ENCODE results near the gene HSPA12B.

HSPA12B gene

DNA sequence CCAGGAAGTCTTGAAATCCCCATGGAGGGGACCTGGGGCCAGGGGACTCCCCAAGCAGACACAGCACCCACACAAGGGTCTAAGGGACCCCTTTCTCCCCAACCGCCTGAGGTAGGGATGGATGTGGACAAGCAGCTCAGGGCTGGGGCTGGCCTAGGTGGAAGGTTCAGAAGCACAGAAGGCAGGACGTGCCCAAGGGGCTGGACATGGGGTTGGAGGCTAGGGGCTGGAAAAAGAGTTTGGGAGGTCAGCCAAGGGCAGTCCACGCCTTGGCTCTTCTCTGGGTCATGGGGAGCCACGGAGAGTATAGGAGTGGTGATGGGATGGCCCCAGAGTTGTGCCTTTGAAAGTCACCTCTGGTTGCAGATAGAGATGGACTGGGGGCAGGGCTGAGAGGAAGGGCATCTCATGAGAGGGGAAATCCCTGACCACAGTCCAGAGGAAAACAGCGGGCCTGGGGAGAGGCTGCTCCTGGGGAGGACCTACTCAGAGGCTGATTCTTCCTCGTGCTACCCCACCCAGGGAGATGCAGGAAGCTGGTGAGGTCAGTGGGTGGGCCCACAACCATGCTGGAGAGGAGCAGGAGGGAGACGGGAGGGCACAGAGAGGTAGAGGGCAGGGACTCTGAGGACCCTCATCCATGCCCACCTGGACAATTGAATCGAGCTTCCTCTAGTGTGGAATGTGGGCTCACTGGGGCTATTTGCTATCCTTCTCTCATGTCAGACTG, 2.5 kb upstream of the HSPA12B start:
- DNase-seq (ENCODE audit: low read depth), result no peak

DNA sequence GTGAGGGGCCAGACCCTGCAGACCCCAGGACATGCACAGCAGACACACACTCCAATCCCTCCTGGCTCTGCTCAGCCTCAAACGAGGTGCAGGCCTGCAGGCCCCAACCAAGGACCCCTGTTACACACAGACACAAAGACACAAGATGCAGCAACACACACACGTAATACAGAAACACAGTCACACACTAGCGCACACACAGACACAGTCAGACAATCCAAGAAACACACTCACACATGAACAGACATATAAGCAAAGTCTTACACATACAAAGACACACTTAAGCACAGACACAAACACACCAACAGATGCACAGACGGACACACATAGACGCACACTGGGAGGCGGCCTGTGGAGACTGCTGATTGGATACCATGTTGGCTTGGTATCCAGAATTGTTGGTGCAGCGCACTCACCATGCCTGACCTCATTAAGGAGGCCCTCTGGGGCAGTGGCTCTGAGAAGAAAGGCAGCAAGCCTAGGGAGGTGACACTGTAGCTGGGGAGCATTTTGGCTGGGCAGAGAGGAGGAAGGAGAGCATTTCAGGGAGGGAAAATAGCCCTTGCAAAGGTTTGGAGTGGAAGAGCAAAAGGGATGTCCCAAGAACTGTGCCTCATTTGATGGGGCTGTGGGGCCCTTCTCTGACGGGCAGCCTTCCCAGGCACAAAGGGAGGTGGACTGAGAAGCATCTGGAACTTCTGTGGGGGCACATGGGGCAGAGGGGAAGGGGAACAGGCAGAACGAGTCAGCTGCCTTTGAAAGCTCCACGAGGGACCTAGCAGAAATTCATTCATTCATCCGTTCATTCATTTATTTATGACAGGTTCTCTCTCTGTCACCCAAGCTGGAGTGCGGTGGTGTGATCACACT, 1.4 kb upstream of the HSPA12B start:
- no peak for DNase-seq (ENCODE audit: low read depth)

- no peak for DNase-seq (ENCODE audit: low read depth)
Measured at GRCh38 chr20:3731944-3732326, 550 bp upstream of the HSPA12B start.

GRCh38 chr20:3733119-3733995, 872 bp downstream of the HSPA12B start:
- DNase-seq (ENCODE audit: low read depth), result no peak

DNA sequence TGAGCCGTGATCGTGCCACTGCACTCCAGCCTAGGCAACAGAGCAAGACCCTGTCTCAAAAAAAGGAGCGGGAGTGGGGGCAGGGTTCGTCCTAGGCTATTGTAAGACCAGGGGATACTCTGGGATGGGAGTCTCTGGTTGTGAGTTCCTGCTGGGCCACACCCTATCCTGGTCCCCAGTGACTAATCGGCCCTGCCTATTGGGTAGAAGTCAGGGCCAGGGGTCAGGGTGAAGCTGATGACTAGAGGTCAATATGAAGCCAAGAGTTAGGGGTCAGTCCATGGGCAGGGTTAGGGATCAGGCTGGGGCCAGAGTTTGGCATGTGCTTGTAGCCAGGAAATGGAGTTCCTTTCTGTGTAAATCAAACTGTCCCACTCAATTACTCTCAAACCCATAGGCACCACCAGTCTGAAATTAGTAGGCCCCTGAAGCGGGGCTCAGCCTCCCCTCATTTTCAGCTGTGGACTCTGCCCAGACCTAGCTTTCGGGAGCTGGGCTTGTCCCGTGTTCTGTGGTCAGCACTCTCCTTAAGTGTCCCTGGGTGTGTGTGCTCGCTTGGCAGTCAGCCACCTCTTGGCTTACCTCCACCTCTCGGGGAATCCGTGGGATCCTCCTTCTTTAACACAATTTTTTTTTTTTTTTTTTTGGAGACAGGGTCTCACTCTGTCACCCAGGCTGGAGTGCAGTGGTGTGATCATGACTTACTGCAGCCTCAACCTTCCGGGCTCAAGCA, 1.8 kb downstream of the HSPA12B start:
- no peak for DNase-seq (ENCODE audit: low read depth)

- no peak for DNase-seq (ENCODE audit: low read depth)
Measured at GRCh38 chr20:3735768-3736167, 3.3 kb downstream of the HSPA12B start.

DNA sequence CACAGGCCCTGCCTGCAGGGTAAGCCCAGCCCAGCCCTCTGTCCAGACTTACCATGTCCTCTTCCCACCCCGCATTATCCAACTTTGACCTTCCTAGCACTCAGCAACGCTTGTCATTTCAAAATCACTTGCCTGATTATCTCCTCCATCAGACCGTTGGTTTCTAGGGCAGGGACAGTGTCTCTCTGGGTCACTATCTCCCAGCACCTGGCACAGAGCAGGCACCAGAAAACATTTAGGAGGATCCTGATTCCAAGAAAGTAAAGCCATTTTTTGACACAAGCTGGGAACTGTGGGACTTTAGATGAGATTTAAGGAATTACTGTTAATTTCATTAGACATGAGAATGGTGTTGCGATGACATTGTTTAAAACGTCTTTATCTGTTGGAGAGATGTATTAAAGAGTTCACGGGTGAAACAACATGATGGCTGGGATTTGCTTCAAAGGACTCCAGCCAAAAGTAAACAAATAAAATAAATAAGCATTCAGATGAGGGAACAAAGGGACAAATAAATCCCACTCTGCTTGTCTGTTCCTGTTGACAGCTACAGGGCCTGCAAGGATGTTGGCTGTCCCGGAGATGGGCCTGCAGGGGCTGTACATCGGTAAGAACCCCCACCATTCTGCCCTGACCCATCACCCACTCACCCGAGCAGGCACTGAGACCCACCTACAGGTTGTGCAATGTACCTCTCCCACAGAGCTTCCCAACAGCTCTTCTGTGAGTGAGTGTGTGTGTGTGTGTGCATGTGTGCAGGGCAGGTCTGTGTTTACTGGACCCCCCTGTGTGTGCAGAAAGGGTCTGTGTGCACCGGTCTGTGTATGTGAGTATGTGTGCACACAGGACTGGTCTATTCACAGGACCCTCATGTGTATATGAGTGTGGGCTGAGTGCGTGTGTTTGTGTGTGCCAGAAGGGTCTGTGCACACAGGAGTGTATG, 5.9 kb downstream of the HSPA12B start:
- DNase-seq (ENCODE audit: low read depth), result no peak

- no peak for DNase-seq (ENCODE audit: low read depth)
Measured at GRCh38 chr20:3739054-3739925, 6.8 kb downstream of the HSPA12B start.

DNA sequence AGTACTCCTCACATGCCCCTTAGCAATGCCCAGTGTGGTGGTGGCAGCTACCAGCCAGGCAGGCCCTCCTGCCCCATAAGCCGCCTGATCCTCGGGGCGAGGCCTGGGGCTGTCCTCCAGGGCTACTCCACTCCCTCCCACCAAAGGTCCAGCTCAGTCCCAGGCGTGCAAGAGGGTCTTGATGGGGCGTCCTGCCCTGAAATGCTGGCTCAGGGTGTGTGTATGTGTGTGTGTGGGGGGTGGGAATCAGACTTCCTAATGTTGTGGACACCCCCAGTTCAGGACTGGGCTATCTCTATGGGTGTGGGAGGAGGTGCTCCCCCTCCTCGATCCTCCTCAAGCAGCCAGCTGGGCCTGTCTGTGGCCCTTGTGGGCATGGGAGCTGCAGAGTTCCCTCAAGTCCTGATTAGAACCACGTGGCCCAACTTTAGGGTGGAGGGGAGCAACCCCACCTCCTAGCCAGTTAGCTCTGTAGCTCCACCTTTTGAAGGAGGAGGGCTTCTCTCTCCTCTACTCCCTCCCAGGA, 7.5 kb downstream of the HSPA12B start:
- no peak for DNase-seq (ENCODE audit: low read depth)

GRCh38 chr20:3740615-3741301, 8.3 kb downstream of the HSPA12B start:
- no peak for DNase-seq (ENCODE audit: low read depth)

- DNase-seq (ENCODE audit: low read depth), result no peak
Measured at GRCh38 chr20:3741836-3742458, 9.5 kb downstream of the HSPA12B start.

GRCh38 chr20:3743251-3743650, 10.8 kb downstream of the HSPA12B start:
- DNase-seq (ENCODE audit: low read depth), result no peak

DNA sequence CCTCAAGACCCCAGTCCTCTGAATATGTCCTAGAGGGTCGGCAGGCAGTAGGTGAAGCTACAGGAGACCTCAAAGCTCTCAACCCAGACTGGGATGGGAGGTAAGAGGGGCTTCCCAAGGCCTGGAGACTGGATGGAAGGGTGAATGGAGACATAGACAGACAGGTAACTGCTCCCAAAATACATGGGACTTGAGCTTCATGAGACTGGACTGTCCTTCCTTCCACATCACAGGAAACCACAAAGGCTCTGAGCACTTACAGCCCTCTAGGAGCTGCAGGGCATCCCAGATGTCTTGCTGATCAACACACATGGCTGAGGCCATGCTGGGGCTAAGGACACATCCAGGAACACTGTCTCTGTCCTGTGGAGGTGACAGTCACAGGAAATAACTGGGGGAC, 11.6 kb downstream of the HSPA12B start:
- DNase-seq (ENCODE audit: low read depth), result no peak

DNA sequence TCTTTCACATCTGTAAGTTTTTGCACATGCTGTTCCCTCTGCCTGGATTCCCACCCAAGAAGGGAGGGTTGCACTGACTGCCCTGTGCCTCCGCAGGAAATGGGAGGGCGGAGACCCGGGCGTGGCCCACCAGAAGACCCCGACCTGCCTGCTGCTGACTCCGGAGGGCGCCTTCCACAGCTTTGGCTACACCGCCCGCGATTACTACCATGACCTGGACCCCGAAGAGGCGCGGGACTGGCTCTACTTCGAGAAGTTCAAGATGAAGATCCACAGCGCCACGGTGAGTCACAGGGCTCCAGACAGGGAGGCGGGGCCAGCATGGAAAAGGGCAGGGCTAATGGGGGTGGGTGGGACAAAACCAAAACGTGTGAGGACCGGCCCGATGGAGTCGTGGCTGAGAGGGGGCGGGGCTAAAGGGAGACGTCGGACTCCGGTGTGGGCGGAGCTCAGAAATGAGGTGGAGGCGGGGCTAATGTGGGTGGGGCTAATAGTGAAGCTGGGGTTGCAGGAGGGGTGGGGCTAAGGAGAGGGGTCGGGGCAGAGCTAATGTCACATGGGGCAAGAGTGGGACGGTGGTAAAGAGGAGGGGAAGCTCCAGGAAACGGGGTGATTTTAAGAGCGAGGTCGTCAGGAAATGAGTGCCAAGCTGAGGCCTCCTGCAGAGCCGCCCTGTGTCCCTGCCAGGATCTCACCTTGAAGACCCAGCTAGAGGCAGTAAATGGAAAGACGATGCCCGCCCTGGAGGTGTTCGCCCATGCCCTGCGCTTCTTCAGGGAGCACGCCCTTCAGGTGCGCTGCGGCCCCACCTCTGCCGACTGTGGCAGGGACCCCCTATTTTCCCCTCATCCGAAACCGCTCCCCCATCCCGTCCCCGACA, 12.6 kb downstream of the HSPA12B start:
- peak; percentile 47 for DNase-seq (ENCODE audit: low read depth)

DNA sequence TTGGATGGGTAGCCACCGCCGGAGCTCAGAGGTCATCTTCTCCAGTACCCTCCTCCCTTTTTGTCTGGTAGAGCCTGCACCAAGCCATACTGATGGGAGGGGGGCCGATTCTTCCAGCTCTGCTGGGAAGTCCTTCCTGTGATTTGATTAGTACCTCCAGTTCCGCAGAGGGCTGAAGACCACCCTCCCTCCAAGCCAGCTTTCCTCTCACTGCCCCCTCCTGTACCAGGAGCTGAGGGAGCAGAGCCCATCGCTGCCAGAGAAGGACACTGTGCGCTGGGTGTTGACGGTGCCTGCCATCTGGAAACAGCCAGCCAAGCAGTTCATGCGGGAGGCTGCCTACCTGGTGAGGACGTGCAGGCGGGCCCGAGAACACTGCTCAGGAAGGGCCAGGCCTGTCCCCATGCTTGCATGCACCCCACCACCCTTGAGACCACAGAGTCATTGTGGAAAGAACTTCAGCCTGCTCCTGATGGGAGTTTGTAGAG, 13.2 kb downstream of the HSPA12B start:
- DNase-seq (ENCODE audit: low read depth), result no peak

- DNase-seq (ENCODE audit: low read depth), result no peak
Measured at GRCh38 chr20:3747471-3747870, 15.0 kb downstream of the HSPA12B start.

- no peak for DNase-seq (ENCODE audit: low read depth)
Measured at GRCh38 chr20:3748073-3748472, 15.6 kb downstream of the HSPA12B start.
